ENCODE results near the gene FAM209B. TPM values are rescaled to one million over a fixed set of nuclear protein-coding genes. Genes with fewer than 3 reads are reported as not detected.

The FAM209B gene
- total and polyA plus RNA-seq, 10 of the 15 experiments (the other 5 are each of a cell fraction or from before 2014, with no cell fraction given): 0.22 to 0.77 (median 0.41) TPM; not detected in 2

- TF ChIP-seq MAX (IDR thresholded peaks at IDR 0.05; ENCODE audit: low read depth, low read length): no peak
- no peak for TF ChIP-seq REST (IDR thresholded peaks at IDR 0.05; ENCODE audit: low read depth, low read length)
- TF ChIP-seq NR2F1 (conservative IDR thresholded peaks at IDR 0.05): no peak
Measured at GRCh38 chr20:56575157-56575556, 42.1 kb downstream of the FAM209B start (continued).

- Histone ChIP-seq H3K9me3 (replicated peaks; ENCODE audit: control insufficient read depth, insufficient read depth, low read length) (no peaks in the 10 kb centered on the region), H2AFZ (ENCODE audit: control insufficient read depth, low read depth, low read length) (no peak overlapping the region), H3K4me1 (ENCODE audit: control insufficient read depth, insufficient read depth, low read length) (no peaks in the 10 kb centered on the region), H3K4me2 (ENCODE audit: control insufficient read depth, insufficient read depth) (no peak overlapping the region), H3K36me3 (ENCODE audit: control insufficient read depth in 2 of 2, insufficient read depth in 2 of 2, low read length in 1 of 2) (no peaks in the 10 kb centered on the region), H3K9ac (ENCODE audit: control insufficient read depth, insufficient read depth, low read length) (no peak overlapping the region), H4K20me1 (ENCODE audit: control insufficient read depth, insufficient read depth) (no peaks in the 10 kb centered on the region), H3K4me3 (no peak overlapping the region), H3K27me3 (replicated peaks in 1 of 2; ENCODE audit: control insufficient read depth in 2 of 2, insufficient read depth in 2 of 2, low read length in 1 of 2) (no peaks in the 10 kb centered on the region; a peak in 2 of 4 replicates), H3K79me2 (ENCODE audit: control insufficient read depth, insufficient read depth, low read length) (no peaks in the 10 kb centered on the region), H3K27ac (ENCODE audit: control insufficient read depth, insufficient read depth) (no peak overlapping the region)
- CTCF ChIA-PET: interaction anchor here (6.7 kb wide), 1 partner anchor 26 kb away, joined by 83 read pairs; no protein-coding TSS in a partner anchor
- DNase-seq (ENCODE audit: low read depth, low spot score) (no peak), FAIRE-seq (no peak), ATAC-seq (no peak)
- in situ Hi-C loops (cut with MboI): no loop called here
- no TSS peak for BruUV-seq (replicated peaks)
- RAD21 ChIA-PET (ENCODE audit: unreplicated experiment): interaction anchor here (1.4 kb wide), 1 partner anchor 25 kb away, joined by 5 read pairs; no protein-coding TSS in a partner anchor
- POLR2A ChIA-PET: no interaction called here
- 0% methylated on average over 3 of the region's 4 CpGs for WGBS (ENCODE audit: insufficient coverage, insufficient replicate concordance, low lambda C conversion rate, missing lambda C conversion rate)
- SMC1A ChIA-PET (ENCODE audit: uncharacterized antibody, unreplicated experiment): interaction anchor here (3.1 kb wide), 1 partner anchor 25 kb away, joined by 12 read pairs; no protein-coding TSS in a partner anchor
- intact Hi-C loops (cut with micrococcal nuclease; ENCODE audit: unreplicated experiment): loop anchor here (2.0 kb wide), 2 partner anchors 175 to 327 kb away; partner anchors contain the start of gene MC3R
- no peak for TF ChIP-seq EP300 (IDR thresholded peaks at IDR 0.05; ENCODE audit: borderline replicate concordance in 1 of 2, control insufficient read depth in 1 of 2, low read depth in 2 of 2, low read length in 2 of 2)
- no peak for TF ChIP-seq CHD4 (IDR thresholded peaks at IDR 0.05)
- TF ChIP-seq POU2F2 (IDR thresholded peaks at IDR 0.05; ENCODE audit: borderline replicate concordance, low read depth, low read length): no peak
- no peak for TF ChIP-seq BCL11A (IDR thresholded peaks at IDR 0.05; ENCODE audit: low read depth, low read length)
- no peak for TF ChIP-seq CEBPB (IDR thresholded peaks at IDR 0.05; ENCODE audit: borderline replicate concordance in 1 of 2, low read depth in 2 of 2, low read length in 2 of 2)
- no peak for TF ChIP-seq ZNF274 (IDR thresholded peaks at IDR 0.05; ENCODE audit: insufficient read depth, insufficient read length)
- TF ChIP-seq SIN3A (IDR thresholded peaks at IDR 0.05; ENCODE audit: low read depth, low read length): no peak
- TF ChIP-seq RAD51 (IDR thresholded peaks at IDR 0.05): no peak
- TF ChIP-seq PAX8 (IDR thresholded peaks at IDR 0.05): no peak
- no peak for TF ChIP-seq ZNF217 (IDR thresholded peaks at IDR 0.05)
- no peak for TF ChIP-seq POLR2A (IDR thresholded peaks at IDR 0.05; ENCODE audit: low read depth, low read length)
- no peak for TF ChIP-seq CHD2 (IDR thresholded peaks at IDR 0.05; ENCODE audit: borderline replicate concordance, low read depth, low read length)
- no peak for TF ChIP-seq MXI1 (IDR thresholded peaks at IDR 0.05; ENCODE audit: low read depth, low read length)
- TF ChIP-seq IRF5 (IDR thresholded peaks at IDR 0.05; ENCODE audit: borderline replicate concordance): no peak
Measured at GRCh38 chr20:56575961-56576360, 42.9 kb downstream of the FAM209B start.
